Measurements from ENCODE around the gene SRCAP.

SRCAP gene

GRCh38 chr16:30755955-30756780 lies 57.2 kb downstream of the SRCAP start:
- no peak for DNase-seq (ENCODE audit: low read depth in 1 of 2, low spot score in 1 of 2)

- DNase-seq (ENCODE audit: low read depth in 1 of 2, low spot score in 1 of 2), result no peak
Observed at GRCh38 chr16:30756781-30757100, 57.8 kb downstream of the SRCAP start.

DNA sequence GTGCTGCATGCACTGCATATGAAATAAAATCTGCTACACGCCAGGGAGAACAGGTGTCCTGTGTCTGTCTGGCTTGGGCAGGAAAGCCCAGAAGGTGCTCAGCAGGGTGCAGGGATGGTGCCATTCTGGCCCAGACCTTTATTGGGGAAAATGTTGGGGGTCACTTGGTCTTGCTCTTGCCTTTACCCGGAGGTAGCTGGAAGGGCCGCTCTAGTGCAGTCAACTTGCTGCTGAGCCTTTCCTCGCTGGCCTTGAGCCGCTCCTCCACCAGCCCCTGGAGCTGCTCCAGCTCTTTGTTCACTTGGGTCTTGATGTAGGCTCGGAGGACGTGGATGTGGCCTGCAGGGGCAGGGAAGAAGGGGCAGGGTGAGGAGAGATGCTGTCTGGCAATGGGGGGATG lies 58.3 kb downstream of the SRCAP start:
- DNase-seq (ENCODE audit: low read depth in 1 of 2, low spot score in 1 of 2), result no peak

DNA sequence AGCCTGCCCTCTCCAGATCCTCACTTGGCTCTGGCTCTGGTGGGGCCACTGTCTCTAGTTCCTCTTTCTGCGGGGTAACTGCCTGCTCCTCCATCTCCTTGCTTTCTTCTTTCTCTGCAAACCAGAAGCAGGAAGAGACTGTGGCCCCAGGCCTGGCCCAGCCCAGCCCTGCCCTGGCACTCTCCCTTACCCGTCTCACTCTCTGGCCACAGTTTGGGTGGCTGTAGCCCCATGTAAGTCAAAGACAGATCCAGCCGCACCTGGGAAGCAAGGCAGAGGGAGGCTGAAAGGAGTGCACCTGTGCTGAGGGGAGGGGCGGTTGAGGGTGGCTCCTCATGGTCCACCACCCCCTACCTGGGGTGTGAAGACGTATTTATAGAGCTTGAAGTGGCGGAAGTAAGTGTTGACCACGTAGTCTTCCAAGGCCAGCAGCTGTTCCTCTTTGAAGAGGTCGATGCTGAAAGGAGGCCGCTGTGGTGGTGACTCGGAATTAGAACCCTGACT lies 60.1 kb downstream of the SRCAP start:
- no peak for DNase-seq (ENCODE audit: low read depth in 1 of 2, low spot score in 1 of 2)

DNA sequence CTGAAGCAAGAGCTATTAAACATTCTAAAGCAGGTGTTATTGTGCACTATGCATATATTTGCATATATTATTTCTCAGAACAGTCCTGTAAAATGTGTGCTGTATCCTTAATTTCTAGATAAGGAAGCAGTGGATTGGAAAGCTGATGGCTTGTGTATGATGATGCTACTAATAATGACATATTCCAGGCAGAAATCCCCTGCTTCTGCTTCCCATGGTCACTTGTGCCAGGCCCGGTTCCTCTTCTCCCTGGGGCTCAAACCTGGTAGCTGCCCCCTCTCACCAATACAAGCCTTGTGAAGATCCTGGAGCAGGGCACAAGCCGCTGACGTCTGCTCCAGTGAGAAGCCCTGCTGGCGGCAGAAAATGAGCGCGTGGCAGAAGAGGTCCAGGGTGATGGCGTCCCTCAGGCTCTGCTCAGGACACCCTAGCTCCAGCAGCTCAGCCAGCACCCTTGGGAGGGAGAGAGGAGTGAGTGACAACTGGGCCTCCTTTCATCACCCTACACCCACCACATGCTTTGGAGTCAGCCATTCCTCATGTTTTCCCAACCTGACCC lies 61.1 kb downstream of the SRCAP start:
- DNase-seq (ENCODE audit: low read depth in 1 of 2, low spot score in 1 of 2), result no peak

DNA sequence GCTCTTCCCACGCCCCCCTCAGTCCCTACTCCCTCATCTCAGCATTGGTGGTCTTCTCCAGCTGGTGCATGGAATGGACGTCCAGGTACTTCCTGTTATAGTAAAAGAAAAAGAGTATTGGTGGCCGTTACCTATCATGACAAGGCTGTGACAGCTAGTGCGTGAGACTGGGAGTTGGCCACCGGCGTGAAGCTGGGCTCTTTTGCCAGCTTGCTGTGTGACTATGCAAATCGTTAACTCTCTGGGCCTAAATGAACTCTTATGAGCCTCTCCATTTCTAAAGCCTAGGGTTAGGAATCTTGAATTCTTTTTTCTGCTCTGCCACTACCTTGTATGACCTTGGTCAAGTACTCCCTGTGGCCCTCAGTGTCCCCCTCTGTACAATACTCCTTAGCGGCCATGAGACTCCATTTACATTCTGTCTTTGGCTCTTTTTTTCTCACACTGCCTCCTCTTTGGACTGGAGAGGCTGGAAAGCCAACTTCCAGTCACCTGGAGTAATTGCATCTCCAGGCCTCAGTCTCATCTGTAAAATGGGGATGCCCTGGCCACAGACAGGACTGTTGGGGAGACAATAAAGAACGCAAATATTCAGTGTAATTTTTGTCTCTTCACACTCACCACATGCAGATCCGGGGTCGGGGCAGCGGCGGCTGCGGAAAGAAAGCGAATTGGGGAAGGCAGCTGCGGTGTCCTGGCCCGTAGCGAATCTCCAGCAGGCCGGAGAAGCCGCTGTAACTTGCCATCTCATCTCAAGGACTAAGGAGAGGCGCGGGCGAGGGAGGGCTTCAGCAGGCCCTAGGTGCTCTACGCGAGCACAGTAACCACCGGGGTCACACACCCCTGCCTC lies 61.8 kb downstream of the SRCAP start:
- no peak for DNase-seq (ENCODE audit: low read depth in 1 of 2, low spot score in 1 of 2)

DNA sequence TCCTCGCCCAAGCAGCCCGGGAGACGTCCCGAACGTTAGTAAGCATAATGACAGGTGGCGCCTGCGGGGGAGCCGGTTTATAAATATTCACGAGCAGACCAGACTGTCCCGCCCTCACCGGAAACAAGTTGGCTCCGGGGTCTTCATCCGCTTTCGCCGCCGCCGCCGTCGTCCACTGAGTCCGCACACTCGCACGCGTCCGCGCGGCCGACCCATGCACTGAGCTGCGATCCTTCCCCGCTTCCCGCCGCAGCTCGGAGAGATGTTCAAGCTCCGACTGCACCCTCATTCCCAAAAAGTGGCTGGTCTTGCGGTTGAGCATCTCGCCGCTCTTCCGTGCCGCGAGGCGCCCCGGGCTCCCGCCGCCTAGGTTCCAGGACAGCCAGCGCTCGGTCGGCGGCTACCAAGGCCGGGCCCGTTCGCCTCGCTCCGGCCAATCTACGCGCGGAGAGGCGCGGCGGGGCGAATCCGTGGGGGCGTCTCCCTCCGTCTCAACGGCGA lies 62.5 kb downstream of the SRCAP start:
- DNase-seq (ENCODE audit: low read depth in 1 of 2, low spot score in 1 of 2), result no peak

GRCh38 chr16:30761928-30762902 lies 63.2 kb downstream of the SRCAP start, which contains the start of the genes CFAP119 and RNF40:
TSS of gene CFAP119 (minus strand) at chr16:30762062. CDS start at chr16:30761748, 314 bp downstream.
TSS of gene RNF40 (plus strand) at chr16:30762322. CDS start at chr16:30762546, 224 bp downstream.
- peak; percentile 73 for DNase-seq (ENCODE audit: low read depth in 1 of 2, low spot score in 1 of 2)

DNA sequence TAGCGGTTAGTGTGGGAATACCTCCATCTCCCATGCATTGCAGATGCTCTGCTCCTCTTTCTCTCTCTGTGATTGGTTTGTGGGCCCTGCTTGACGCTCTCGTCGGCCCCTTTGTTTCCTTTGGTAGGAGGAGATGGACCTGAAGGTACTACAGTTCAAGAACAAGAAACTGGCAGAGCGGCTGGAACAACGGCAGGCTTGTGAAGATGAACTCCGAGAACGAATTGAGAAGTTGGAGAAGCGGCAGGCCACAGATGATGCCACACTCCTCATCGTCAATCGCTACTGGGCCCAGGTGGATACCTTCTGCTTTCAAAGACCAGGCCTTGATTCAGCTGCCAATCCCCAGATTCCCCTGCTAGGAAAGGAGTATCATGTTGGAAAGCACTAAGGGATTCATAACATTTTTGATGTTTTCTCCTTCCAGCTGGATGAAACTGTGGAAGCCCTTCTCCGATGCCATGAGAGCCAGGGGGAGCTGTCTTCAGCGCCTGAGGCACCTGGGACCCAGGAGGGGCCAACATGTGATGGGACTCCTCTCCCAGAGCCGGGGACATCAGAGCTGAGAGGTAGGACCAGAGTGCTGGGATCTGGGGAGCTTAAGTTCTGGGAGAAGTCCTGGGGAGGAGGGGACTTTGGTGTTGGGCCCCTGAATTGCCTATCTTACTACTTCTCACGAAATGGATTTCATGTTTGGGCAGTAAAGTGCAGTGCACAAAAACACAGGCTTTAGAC lies 64.2 kb downstream of the SRCAP start:
- no peak for DNase-seq (ENCODE audit: low read depth in 1 of 2, low spot score in 1 of 2)

DNA sequence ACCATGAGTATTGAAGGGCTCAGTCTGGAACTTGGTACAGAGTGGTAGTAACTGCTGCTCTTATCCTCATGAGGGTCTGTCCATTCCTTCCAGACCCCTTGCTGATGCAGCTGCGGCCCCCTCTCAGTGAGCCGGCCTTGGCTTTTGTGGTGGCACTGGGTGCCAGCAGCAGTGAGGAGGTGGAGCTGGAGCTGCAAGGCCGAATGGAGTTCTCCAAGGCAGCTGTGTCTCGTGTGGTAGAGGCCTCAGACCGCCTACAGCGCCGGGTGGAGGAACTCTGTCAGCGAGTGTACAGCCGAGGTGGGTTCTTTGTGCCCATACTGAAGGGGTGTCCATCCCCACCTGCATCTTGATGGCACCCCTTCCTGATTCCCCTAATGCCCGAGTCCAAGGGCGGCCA lies 65.1 kb downstream of the SRCAP start:
- no peak for DNase-seq (ENCODE audit: low read depth in 1 of 2, low spot score in 1 of 2)

GRCh38 chr16:30764816-30765465 lies 66.0 kb downstream of the SRCAP start:
- no peak for DNase-seq (ENCODE audit: low read depth in 1 of 2, low spot score in 1 of 2)

DNA sequence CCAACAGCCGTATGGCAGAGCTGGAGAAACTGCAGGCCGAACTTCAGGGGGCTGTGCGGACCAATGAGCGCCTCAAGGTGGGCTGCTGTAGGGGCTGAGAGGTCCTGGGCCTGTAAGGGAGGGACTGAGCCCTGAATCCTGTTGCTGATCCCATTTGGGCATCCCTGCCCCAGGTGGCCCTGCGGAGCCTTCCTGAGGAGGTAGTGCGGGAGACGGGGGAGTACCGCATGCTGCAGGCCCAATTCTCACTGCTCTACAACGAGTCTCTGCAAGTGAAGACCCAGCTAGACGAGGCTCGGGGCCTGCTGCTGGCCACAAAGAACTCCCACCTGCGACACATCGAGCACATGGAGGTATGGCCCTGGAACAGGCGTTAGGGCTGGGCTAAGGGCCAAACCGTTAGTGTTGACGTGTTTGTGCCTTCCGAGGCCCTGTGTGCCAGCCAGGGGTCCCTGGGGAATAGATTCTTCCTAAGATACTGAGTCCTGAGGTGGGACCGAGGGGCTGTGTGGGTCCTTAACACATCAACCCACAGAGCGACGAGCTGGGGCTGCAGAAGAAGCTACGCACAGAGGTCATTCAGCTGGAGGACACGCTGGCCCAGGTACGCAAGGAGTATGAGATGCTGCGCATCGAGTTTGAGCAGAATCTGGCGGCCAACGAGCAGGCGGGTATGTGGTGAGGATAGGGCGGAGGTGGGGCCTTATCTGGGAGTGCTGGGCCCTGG lies 67.4 kb downstream of the SRCAP start:
- DNase-seq (ENCODE audit: low read depth in 1 of 2, low spot score in 1 of 2), result no peak

DNA sequence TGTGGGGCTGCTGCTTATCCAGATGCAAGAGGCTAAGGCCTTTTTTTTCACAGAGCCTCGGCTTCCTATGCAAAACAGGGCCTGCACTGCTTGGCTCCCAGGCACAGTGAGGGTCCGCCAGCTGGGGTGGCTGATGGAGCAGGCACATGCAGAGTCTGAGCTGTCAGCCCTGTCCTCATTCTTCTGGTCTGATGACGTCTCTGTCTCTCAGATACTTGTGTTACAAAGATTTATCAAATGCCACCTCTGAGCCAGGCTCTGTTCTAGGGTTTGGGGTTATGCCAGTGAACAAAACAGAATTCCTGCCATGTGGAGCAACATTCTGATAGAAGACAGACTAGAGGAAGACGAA lies 67.9 kb downstream of the SRCAP start:
- DNase-seq (ENCODE audit: low read depth in 1 of 2, low spot score in 1 of 2), result no peak

GRCh38 chr16:30767767-30768465 lies 68.9 kb downstream of the SRCAP start:
- no peak for DNase-seq (ENCODE audit: low read depth in 1 of 2, low spot score in 1 of 2)

- DNase-seq (ENCODE audit: low read depth in 1 of 2, low spot score in 1 of 2), result no peak
Observed at GRCh38 chr16:30768583-30769181, 69.7 kb downstream of the SRCAP start.

- DNase-seq (ENCODE audit: low read depth in 1 of 2, low spot score in 1 of 2), result no peak
Observed at GRCh38 chr16:30769379-30770089, 70.6 kb downstream of the SRCAP start.

GRCh38 chr16:30771726-30772125 lies 72.8 kb downstream of the SRCAP start:
- no peak for DNase-seq (ENCODE audit: low read depth in 1 of 2, low spot score in 1 of 2)

Measured in stimulated activated CD4-positive, alpha-beta T cell treated with anti-CD3 and anti-CD28 coated beads, Interleukin-15, amount 100 ng/mL, for 1 hour (primary cell).